ENCODE data around the gene ZMYND8. TPM values are rescaled to one million over a fixed set of nuclear protein-coding genes. Genes with fewer than 3 reads are reported as not detected.
"Not testable (repeated sequence)": the region's sequence is repeated elsewhere in the genome, so short reads cannot be mapped to it uniquely, and the experiment has no call there.

The ZMYND8 gene
- total RNA-seq, 1 experiment from 2014 or later: 50.7 TPM

DNA sequence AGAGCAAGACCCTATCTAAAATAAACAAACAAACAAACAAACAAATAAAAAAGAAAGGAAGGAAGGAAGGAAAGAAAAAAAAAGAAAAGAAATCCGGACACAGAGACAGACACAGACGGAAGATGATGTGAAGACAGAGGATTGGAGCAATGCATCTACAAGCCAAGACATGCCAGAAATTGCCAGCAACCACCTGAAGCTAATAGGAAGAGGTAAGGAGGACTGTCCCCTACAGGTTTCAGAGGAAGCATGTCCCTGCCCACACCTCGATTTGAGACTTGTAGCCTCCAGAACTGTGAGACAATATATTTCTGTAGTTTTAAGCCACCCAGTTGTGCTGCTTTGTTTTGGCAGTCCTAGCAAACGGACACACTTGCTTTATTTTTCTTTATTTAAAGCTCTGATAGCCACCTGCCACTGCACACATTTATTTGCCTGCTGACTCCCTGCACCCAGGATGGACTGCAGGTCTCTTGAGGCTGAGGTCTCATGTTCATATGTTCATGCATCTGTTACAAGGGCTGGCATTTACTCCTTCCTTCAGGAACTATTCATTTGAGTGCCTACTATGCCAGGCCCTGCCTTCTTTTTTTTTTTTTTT lies 20.7 kb upstream of the ZMYND8 start:
- H3K36me3 ChIP-seq (ENCODE audit: control insufficient read depth, insufficient read depth, low read length): no peaks in the 10 kb centered on the region
- in situ Hi-C loops (cut with HindIII; ENCODE audit: low pct_unique_long_range_greater_than_20kb, low sequenced_read_pairs) (no loop called here), intact Hi-C loops (cut with micrococcal nuclease; ENCODE audit: unreplicated experiment) (no loop called here)
- ChIA-PET CTCF (no interaction called here), POLR2A (interaction anchor here (0.6 kb wide), 1 partner anchor 115 kb away, joined by 12 read pairs; no protein-coding TSS in a partner anchor)
- H3K9me3 ChIP-seq (ENCODE audit: control insufficient read depth, insufficient read depth, low read depth, low read length): no peaks in the 10 kb centered on the region
- H3K27me3 ChIP-seq (ENCODE audit: control insufficient read depth, insufficient read depth, low read length): no peaks in the 10 kb centered on the region
- TF ChIP-seq SIN3A (IDR thresholded peaks at IDR 0.05; ENCODE audit: borderline replicate concordance, insufficient read depth, low read depth, low read length) (no peak), TCF7L2 (IDR thresholded peaks at IDR 0.05; ENCODE audit: low read depth, low read length) (no peak), POLR2AphosphoS5 (IDR thresholded peaks at IDR 0.05; ENCODE audit: low read depth, low read length) (no peak)
- TF ChIP-seq, protein P1, sequence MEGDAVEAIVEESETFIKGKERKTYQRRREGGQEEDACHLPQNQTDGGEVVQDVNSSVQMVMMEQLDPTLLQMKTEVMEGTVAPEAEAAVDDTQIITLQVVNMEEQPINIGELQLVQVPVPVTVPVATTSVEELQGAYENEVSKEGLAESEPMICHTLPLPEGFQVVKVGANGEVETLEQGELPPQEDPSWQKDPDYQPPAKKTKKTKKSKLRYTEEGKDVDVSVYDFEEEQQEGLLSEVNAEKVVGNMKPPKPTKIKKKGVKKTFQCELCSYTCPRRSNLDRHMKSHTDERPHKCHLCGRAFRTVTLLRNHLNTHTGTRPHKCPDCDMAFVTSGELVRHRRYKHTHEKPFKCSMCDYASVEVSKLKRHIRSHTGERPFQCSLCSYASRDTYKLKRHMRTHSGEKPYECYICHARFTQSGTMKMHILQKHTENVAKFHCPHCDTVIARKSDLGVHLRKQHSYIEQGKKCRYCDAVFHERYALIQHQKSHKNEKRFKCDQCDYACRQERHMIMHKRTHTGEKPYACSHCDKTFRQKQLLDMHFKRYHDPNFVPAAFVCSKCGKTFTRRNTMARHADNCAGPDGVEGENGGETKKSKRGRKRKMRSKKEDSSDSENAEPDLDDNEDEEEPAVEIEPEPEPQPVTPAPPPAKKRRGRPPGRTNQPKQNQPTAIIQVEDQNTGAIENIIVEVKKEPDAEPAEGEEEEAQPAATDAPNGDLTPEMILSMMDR (IDR thresholded peaks at IDR 0.05): no peak
- TF ChIP-seq, protein P2, sequence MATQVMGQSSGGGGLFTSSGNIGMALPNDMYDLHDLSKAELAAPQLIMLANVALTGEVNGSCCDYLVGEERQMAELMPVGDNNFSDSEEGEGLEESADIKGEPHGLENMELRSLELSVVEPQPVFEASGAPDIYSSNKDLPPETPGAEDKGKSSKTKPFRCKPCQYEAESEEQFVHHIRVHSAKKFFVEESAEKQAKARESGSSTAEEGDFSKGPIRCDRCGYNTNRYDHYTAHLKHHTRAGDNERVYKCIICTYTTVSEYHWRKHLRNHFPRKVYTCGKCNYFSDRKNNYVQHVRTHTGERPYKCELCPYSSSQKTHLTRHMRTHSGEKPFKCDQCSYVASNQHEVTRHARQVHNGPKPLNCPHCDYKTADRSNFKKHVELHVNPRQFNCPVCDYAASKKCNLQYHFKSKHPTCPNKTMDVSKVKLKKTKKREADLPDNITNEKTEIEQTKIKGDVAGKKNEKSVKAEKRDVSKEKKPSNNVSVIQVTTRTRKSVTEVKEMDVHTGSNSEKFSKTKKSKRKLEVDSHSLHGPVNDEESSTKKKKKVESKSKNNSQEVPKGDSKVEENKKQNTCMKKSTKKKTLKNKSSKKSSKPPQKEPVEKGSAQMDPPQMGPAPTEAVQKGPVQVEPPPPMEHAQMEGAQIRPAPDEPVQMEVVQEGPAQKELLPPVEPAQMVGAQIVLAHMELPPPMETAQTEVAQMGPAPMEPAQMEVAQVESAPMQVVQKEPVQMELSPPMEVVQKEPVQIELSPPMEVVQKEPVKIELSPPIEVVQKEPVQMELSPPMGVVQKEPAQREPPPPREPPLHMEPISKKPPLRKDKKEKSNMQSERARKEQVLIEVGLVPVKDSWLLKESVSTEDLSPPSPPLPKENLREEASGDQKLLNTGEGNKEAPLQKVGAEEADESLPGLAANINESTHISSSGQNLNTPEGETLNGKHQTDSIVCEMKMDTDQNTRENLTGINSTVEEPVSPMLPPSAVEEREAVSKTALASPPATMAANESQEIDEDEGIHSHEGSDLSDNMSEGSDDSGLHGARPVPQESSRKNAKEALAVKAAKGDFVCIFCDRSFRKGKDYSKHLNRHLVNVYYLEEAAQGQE (IDR thresholded peaks at IDR 0.05; ENCODE audit: insufficient read depth in 1 of 2, low read depth in 2 of 2, low read length in 1 of 2): no peak
- H3K27ac ChIP-seq (ENCODE audit: low read length): peak overlapping the region; percentile 85
- peak; percentile 37; the same call in 1 of the 2 replicates for ATAC-seq
- DNase-seq (ENCODE audit: low read depth, low spot score): no peak
- BruUV-seq (replicated peaks): no TSS peak
- H3K4me3 ChIP-seq (ENCODE audit: low read depth in 2 of 2, low read length in 2 of 2): no peak overlapping the region
- peaks cover 26% of the 10 kb centered on the region for H3K4me1 ChIP-seq (ENCODE audit: control insufficient read depth, insufficient read depth, low read length)

DNA sequence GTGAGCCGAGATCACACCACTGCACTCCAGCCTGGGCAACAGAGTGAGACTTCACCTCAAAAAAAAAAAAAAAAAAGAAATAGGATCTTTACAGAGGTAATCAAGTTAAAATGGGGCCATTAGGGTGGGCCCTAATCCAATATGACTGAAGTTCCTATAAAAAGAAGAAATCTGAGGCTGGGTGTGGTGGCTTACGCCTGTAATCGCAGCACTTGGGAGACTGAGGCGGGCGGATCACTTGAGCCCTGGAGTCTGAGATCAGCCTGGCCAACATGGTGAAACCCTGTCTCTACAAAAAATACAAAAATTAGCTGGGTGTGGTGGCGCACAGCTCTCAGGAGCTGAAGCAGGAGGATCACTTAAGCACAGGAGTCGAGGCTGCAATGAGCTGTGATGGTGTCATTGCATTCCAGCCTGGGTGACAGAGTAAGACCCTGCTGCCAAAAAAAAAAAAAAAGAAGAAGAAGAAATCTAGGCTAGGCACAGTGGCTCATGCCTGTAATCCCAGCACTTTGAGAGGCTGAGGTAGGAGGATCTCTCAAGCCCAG lies 19.7 kb upstream of the ZMYND8 start:
- BruUV-seq (replicated peaks); CTCF ChIA-PET; H3K27me3 ChIP-seq (ENCODE audit: control insufficient read depth, insufficient read depth, low read length); H3K4me3 ChIP-seq (ENCODE audit: low read depth in 2 of 2, low read length in 2 of 2); H3K36me3 ChIP-seq (ENCODE audit: control insufficient read depth, insufficient read depth, low read length); in situ Hi-C loops (cut with HindIII; ENCODE audit: low pct_unique_long_range_greater_than_20kb, low sequenced_read_pairs); H3K9me3 ChIP-seq (ENCODE audit: control insufficient read depth, insufficient read depth, low read depth, low read length); intact Hi-C loops (cut with micrococcal nuclease; ENCODE audit: unreplicated experiment); ATAC-seq; DNase-seq (ENCODE audit: low read depth, low spot score): not testable (repeated sequence)
- POLR2A ChIA-PET: interaction anchor here (0.5 to 0.6 kb wide), 2 partner anchors 14 to 20 kb away, joined by 5 to 17 read pairs; no protein-coding TSS in a partner anchor
- H3K27ac ChIP-seq (ENCODE audit: low read length): peak overlapping the region; percentile 85
- H3K4me1 ChIP-seq (ENCODE audit: control insufficient read depth, insufficient read depth, low read length): peaks cover 33% of the 10 kb centered on the region

DNA sequence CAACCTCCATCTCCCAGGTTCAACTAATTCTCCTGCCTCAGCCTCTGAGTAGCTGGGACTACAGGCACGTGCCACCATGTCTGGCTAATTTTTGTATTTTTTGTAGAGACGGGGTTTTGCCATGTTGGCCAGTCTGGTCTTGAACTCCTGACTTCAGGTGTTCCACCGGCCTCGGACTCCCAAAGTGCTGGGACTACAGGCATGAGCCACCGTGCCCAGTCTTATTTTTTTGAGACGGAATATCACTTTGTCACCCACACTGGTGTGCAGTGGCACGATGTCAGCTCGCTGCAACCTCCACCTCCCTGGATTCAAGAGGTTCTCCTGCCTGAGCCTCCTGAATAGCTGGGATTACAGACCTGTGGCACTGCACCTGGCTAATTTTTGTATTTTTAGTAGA lies 17.6 kb upstream of the ZMYND8 start:
- Histone ChIP-seq H3K4me1 (ENCODE audit: control insufficient read depth, insufficient read depth, low read length) (peaks cover 39% of the 10 kb centered on the region), H3K27ac (ENCODE audit: low read length) (peak overlapping the region; percentile 75; the same call in 1 of the 2 replicates)
- in situ Hi-C loops (cut with HindIII; ENCODE audit: low pct_unique_long_range_greater_than_20kb, low sequenced_read_pairs); intact Hi-C loops (cut with micrococcal nuclease; ENCODE audit: unreplicated experiment); BruUV-seq (replicated peaks); CTCF ChIA-PET; H3K4me3 ChIP-seq (ENCODE audit: low read depth in 2 of 2, low read length in 2 of 2); DNase-seq (ENCODE audit: low read depth, low spot score); H3K36me3 ChIP-seq (ENCODE audit: control insufficient read depth, insufficient read depth, low read length); POLR2A ChIA-PET; H3K27me3 ChIP-seq (ENCODE audit: control insufficient read depth, insufficient read depth, low read length); ATAC-seq; H3K9me3 ChIP-seq (ENCODE audit: control insufficient read depth, insufficient read depth, low read depth, low read length): not testable (repeated sequence)

Data from Panc1 (cell line).